ENCODE data around the gene INTS13.

The INTS13 gene

DNA sequence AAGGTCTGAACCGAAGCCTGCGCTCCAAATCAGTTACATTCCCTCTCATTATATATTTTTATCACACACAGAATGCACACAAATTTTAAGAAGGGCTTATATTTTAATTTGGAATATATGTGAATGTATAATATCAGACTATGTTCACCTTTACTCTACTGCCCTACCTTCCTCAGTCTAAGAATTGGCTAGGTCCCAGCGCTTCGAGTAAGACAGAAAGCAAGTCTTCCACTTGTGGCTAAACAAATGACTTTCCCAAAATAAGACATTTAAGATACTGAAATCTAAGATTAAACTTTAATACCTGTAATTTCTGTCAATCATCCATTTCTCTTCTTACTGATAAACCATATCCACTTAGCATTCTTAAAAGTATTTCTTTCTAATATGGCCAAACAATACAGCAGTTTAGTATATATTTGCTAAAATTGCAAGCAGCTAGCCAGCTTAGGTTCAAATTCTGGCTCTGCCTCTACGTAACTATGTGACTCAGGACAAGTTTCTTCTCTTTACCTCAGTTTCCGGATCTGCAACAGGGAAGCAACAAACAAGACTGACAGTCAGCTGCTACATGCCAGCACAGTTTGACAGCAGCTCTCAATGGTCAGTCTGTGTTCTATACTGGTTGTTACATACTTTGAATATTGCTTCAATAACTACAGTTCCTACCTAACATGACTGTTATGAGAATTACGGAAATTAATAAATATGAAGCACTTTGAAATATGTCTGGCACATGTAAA is 2.0 kb downstream of the INTS13 start:
- TF ChIP-seq, protein P1, sequence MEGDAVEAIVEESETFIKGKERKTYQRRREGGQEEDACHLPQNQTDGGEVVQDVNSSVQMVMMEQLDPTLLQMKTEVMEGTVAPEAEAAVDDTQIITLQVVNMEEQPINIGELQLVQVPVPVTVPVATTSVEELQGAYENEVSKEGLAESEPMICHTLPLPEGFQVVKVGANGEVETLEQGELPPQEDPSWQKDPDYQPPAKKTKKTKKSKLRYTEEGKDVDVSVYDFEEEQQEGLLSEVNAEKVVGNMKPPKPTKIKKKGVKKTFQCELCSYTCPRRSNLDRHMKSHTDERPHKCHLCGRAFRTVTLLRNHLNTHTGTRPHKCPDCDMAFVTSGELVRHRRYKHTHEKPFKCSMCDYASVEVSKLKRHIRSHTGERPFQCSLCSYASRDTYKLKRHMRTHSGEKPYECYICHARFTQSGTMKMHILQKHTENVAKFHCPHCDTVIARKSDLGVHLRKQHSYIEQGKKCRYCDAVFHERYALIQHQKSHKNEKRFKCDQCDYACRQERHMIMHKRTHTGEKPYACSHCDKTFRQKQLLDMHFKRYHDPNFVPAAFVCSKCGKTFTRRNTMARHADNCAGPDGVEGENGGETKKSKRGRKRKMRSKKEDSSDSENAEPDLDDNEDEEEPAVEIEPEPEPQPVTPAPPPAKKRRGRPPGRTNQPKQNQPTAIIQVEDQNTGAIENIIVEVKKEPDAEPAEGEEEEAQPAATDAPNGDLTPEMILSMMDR (IDR thresholded peaks at IDR 0.05; ENCODE audit: control insufficient read depth, extremely low read depth, insufficient read depth): no peak
- H3K4me3 ChIP-seq (ENCODE audit: low read depth, low read length): no peak overlapping the region
- no peak for DNase-seq (ENCODE audit: low read depth)

- TF ChIP-seq, protein P1 (IDR thresholded peaks at IDR 0.05; ENCODE audit: control insufficient read depth, extremely low read depth, insufficient read depth): no peak
- DNase-seq (ENCODE audit: low read depth): no peak
Measured at GRCh38 chr12:26929590-26929989, 8.2 kb downstream of the INTS13 start.

GRCh38 chr12:26928661-26929060 is 9.1 kb downstream of the INTS13 start:
- DNase-seq (ENCODE audit: low read depth): no peak
- H3K4me3 ChIP-seq (ENCODE audit: low read depth, low read length): no peak overlapping the region
- TF ChIP-seq, protein P1 (IDR thresholded peaks at IDR 0.05; ENCODE audit: control insufficient read depth, extremely low read depth, insufficient read depth): no peak

More at GRCh38 chr12:26929590-26929989, 8.2 kb downstream of the INTS13 start:
- no peak overlapping the region for H3K4me3 ChIP-seq (ENCODE audit: low read depth, low read length)

- H3K4me3 ChIP-seq (ENCODE audit: low read depth, low read length): no peak overlapping the region
- TF ChIP-seq, protein P1 (IDR thresholded peaks at IDR 0.05; ENCODE audit: control insufficient read depth, extremely low read depth, insufficient read depth): no peak
- no peak for DNase-seq (ENCODE audit: low read depth)
Measured at GRCh38 chr12:26921886-26922285, 15.9 kb downstream of the INTS13 start.

GRCh38 chr12:26919216-26919555 is 18.6 kb downstream of the INTS13 start:
- H3K4me3 ChIP-seq (ENCODE audit: low read depth, low read length): no peak overlapping the region
- no peak for DNase-seq (ENCODE audit: low read depth)
- TF ChIP-seq, protein P1 (IDR thresholded peaks at IDR 0.05; ENCODE audit: control insufficient read depth, extremely low read depth, insufficient read depth): no peak

DNA sequence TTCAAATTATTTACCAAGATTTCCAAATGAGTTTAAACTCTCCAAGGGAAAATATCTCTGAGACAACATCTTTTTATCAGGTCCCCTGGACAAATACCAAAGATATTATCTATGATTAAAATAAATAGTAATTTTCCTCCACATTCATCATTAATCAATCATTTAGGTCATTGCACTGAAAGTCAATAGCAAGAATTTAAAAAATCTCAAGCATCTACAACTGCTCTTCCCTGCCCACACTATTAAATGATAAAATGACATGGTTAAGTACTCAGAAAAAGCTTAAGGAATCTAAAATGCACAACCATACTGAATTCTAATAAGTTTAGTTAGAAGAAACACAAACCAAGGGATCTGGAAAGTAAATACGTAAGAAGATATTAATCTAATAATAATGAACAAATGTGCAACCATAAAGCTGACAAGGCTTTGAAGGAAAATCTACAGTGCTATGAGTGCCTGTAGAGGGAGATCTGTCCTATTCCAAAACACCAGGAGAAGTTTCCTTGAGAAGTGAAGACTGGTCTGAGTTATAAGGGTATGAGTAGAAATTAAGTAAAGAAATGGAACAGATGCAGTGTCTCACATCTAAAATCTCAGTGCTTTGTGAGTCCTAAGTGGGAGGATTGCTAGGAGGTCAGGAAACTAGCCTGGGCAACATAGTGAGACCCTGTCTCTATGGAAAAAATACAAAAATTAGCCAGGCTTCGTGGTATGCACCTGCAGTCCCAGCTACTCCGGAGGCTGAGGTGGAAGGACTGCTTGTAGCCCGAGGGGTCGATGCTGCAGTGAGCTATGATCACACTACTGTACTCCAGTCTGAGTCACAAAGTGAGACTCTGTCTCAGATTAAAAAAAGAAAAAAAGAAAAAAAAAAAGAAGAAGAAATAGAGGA is 19.2 kb downstream of the INTS13 start:
- TF ChIP-seq, protein P1 (IDR thresholded peaks at IDR 0.05; ENCODE audit: control insufficient read depth, extremely low read depth, insufficient read depth): peak; percentile 51
- no peak for DNase-seq (ENCODE audit: low read depth)
- no peak overlapping the region for H3K4me3 ChIP-seq (ENCODE audit: low read depth, low read length)
